Retinal pigment epithelial cell (primary cell): ENCODE results near the gene IWS1.
A peak's percentile ranks its signal among the peaks of the same experiment; 100 is the strongest.
"Not testable (repeated sequence)": the region's sequence is repeated elsewhere in the genome, so short reads cannot be mapped to it uniquely, and the experiment has no call there.

Experiments used
- DNase-seq: peaks from one replicate; pipeline ENCODE4 v3.0.0-alpha.2; 2010; ENCODE audit warnings: low read depth
- H3K4me3 ChIP-seq: 2 replicates; pipeline ENCODE4 v1.5.1; 2011; ENCODE audit warnings: mild to moderate bottlenecking, low read length, control low read depth, moderate library complexity
- TF ChIP-seq, protein P1 (sequence below): conservative IDR thresholded peaks from 2 replicates; pipeline ENCODE4 v1.5.1; 2011; ENCODE audit warnings: low read depth, low read length, control low read depth, inconsistent platforms

The IWS1 gene

DNA sequence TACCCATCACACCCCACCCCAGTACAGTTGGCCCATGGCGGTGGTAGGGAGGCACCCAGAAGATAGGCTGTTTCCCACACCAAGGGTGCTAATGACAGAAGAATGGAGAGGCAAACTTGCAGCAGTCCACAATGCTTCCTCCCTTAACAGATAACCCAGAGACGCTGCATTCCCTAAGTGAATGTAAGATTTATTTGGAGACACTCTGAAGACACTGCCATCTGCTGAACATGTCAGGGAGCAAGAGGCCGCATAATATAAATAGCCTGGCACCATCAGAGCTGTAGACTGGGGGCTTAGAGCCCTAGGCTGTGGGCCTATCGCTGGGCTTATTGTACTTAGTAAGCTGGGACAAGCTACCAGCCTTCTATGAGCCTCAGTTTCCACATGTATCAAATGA lies 2.2 kb upstream of the IWS1 start:
- no peak overlapping the region for H3K4me3 ChIP-seq
- TF ChIP-seq, protein P1, sequence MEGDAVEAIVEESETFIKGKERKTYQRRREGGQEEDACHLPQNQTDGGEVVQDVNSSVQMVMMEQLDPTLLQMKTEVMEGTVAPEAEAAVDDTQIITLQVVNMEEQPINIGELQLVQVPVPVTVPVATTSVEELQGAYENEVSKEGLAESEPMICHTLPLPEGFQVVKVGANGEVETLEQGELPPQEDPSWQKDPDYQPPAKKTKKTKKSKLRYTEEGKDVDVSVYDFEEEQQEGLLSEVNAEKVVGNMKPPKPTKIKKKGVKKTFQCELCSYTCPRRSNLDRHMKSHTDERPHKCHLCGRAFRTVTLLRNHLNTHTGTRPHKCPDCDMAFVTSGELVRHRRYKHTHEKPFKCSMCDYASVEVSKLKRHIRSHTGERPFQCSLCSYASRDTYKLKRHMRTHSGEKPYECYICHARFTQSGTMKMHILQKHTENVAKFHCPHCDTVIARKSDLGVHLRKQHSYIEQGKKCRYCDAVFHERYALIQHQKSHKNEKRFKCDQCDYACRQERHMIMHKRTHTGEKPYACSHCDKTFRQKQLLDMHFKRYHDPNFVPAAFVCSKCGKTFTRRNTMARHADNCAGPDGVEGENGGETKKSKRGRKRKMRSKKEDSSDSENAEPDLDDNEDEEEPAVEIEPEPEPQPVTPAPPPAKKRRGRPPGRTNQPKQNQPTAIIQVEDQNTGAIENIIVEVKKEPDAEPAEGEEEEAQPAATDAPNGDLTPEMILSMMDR, result no peak
- no peak for DNase-seq

DNA sequence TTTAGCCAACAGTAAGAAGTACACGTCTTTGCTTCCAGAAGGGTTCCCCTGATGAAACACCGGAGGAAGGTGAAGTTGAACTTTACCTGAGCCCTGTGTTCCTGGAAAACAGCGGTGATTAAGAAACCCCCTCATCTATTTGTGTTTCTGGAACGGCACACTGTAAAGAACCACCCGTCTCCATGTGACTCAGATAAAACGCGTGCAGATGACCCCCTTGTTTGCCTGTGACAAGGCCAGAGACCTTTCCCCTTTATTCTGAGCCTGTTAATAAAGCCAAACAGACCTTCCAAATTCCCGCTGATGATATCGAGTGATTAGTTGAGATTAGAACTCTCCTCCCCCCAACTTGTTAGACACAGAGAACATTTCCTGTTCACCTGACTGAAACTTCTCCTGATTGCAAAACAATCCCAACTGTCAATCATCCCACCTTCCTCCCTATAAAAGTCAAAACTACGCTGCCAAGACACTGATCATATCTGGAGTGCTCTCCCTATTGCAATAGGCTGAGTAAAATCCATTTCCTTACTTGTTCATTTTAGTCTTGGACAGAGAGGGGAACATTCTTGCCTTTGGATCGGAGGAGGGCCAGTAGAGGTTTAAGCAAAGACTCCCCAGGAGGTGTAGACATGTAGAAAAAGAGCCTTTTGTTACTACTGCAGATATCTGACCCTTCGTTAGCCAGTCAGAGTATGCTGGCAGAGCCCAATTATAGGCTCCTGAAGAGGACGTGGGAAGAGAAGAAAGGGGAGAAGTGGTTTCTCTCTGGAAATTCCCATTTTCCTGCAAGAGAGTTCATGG lies 914 bp upstream of the IWS1 start:
- no peak for DNase-seq
- H3K4me3 ChIP-seq, result peak overlapping the region; percentile 88
- TF ChIP-seq, protein P1, result no peak

DNA sequence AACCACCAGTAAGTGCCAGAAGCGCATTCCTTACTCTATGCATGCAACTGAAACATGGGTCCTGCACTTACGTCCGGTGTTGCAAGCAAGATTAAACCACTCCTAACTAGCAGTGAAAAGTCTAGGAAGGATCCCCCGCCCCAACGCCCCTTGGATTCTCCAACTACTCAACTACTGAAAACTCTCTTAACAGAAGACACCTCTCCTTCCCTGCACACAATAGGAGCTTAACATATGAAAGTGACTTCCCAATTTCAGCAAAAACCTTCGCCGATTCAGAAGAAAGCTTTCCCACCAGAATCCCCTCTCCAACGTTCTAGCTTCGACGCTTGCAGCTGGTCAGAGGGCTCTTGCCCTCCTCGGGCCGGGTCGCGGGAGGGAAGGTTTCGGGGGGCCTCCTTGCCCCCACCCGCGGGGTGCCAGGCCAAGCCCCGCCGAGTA lies 578 bp downstream of the IWS1 start:
- no peak for DNase-seq
- TF ChIP-seq, protein P1, result no peak
- H3K4me3 ChIP-seq, result peak overlapping the region; percentile 88

DNA sequence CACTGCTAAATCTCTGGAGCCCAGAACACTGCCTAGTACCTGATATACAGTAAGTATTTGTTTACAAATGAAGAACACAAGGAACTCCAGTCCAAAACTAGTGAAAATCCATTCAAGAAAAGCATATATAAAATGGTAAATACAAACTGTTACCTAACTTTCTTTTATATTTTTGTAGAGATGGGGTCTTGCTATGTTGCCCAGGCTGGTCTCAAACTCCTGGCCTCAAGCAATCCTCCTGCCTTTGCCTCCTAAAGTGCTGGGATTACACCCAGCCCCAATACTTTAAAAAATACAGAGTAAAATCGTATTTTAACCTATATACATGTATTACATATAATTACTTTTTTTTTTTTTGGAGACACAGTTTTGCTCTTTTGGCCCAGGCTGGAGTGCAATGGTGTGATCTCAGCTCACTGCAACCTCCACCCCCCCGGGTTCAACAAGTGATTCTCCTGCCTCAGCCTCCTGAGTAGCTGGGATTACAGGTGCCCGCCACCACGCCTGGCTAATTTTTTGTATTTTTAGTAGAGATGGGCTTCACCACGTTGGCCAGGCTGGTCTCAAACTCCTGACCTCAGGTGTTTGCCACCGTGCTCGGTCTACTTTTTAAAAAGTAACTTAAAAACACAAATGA lies 2.0 kb downstream of the IWS1 start:
- H3K4me3 ChIP-seq, DNase-seq: not testable (repeated sequence)

DNA sequence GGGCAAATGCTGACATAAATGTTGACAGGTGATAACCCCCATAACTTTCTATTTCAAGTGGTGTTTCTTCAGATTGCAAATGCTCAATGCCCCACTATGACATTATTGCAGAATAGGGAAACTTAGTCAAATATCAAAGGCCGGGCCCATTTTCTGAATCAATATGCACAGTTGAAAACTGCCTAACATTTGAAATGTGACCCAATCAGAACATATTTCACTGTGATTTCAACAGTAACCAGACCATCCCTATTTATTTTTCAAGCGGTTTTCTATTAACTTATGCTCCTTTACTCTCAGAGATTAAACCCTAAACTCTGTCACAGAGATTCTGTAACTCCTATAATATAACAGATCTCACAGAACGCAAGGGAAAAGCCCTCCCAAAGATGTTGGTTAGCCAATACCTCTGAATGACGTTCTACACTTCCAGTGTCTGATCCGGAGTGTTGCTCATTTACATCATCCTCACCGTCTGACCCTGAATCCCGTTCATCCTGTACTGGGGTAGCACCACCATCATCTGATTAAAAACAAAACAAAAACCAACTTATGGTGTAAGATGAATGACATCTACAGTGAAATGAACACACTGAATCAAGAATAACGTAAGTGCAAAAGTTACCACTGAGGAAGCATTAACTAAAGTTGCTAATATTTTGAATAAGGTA lies 2.9 kb downstream of the IWS1 start:
- no peak overlapping the region for H3K4me3 ChIP-seq
- TF ChIP-seq, protein P1, result no peak
- DNase-seq, result no peak

DNA sequence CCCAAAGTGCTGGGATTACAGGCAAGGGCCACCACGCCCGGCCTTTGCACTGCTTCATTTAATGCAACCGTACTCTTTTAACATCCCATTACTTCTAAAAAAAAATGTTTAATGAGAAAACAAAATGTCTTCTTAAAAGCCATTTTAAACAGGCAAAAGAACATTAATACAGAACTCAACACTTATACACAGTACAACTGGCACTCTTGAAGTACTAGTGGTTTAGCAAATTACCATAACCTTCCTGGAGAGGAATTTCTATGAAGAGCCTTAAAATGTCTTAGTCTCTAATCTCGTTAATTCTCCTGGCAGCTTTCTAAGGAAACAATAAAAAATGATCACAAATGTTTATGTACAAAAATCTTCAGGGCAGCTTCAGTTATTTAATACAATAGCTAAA lies 5.9 kb downstream of the IWS1 start:
- TF ChIP-seq, protein P1, result no peak
- DNase-seq, result no peak
- H3K4me3 ChIP-seq, result no peak overlapping the region

DNA sequence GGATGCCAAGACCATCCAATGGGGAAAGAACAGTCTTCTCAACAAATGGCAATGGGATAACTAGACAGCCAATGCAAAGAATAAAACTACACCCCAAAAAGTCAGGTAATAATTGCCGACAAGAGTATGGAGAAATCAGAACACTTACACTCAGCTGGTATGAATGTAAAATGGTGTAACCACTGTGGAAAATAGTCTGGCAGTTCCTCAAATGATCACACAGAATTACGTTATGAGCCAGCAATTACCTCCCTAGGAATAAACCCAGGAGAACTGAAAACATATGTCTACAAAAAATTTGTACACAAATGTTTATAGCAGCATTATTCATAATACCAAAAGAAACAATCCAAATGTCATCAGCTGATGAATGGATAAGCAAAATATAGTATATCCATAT lies 8.8 kb downstream of the IWS1 start:
- H3K4me3 ChIP-seq, result no peak overlapping the region
- DNase-seq, result no peak
- TF ChIP-seq, protein P1, result no peak
